Cardiac muscle cell (in vitro differentiated cells and primary cell): ENCODE measurements around the gene SLC22A31. TPM values are rescaled to one million over a fixed set of nuclear protein-coding genes. Genes with fewer than 3 reads are reported as not detected.
A peak's percentile ranks its signal among the peaks of the same experiment; 100 is the strongest.
"Not testable (repeated sequence)": the region's sequence is repeated elsewhere in the genome, so short reads cannot be mapped to it uniquely, and the experiment has no call there.

Experiments used
- DNase-seq, 2 donors: peaks; one replicate each; pipeline versions ENCODE4 v3.0.0 to v3.0.0-alpha.2; 2010 to 2017; ENCODE audit warnings: low read depth in 1 of 2, low spot score in 1 of 2
- H3K27ac ChIP-seq: fragments of 200-600 bp; sonication (generic); 2 replicates; pipeline ENCODE4 v1.5.1; 2016
- H3K27me3 ChIP-seq: fragments of 200-600 bp; sonication (generic); 2 replicates; pipeline ENCODE4 v1.6.0; 2016; ENCODE audit warnings: control low read depth
- H3K36me3 ChIP-seq: fragments of 200-600 bp; sonication (generic); 2 replicates; pipeline ENCODE4 v1.5.1; 2016; ENCODE audit warnings: control low read depth
- H3K4me1 ChIP-seq: fragments of 200-600 bp; sonication (generic); 2 replicates; pipeline ENCODE4 v1.8.1; 2017; ENCODE audit warnings: low read depth, mild to moderate bottlenecking, mixed run types
- H3K4me3 ChIP-seq: fragments of 200-600 bp; sonication (generic); 2 replicates; pipeline ENCODE4 v1.5.1; 2016; ENCODE audit warnings: mild to moderate bottlenecking
- H3K9me3 ChIP-seq: fragments of 200-600 bp; sonication (generic); 2 replicates; pipeline ENCODE4 v1.5.1; 2017; ENCODE audit warnings: low read depth, mild to moderate bottlenecking, control low read depth
- polyA plus RNA-seq: library from polyadenylated mRNA; unstranded; fragments of >200 nt; fragmentation: Nextera tagmentation; extraction: Ambion mirVana; gene quantifications from 2 replicates; pipeline ENCODE4 v1.2.1, GENCODE V29; 2016
- total RNA-seq: library from RNA; depleted of rRNA; stranded (reverse); fragments of >200 nt; gene quantifications from 2 replicates; pipeline ENCODE4 v1.2.3, GENCODE V29; 2016
- TF ChIP-seq, protein P1 (sequence below): IDR thresholded peaks from 2 replicates; pipeline ENCODE4 v1.5.1; 2012; ENCODE audit warnings: low read depth, mild to moderate bottlenecking, low read length

Gene SLC22A31
- total RNA-seq = 3.1 and 39.4 TPM in 2 replicates
- polyA plus RNA-seq = 10.9 and 36.3 TPM in 2 replicates

DNA sequence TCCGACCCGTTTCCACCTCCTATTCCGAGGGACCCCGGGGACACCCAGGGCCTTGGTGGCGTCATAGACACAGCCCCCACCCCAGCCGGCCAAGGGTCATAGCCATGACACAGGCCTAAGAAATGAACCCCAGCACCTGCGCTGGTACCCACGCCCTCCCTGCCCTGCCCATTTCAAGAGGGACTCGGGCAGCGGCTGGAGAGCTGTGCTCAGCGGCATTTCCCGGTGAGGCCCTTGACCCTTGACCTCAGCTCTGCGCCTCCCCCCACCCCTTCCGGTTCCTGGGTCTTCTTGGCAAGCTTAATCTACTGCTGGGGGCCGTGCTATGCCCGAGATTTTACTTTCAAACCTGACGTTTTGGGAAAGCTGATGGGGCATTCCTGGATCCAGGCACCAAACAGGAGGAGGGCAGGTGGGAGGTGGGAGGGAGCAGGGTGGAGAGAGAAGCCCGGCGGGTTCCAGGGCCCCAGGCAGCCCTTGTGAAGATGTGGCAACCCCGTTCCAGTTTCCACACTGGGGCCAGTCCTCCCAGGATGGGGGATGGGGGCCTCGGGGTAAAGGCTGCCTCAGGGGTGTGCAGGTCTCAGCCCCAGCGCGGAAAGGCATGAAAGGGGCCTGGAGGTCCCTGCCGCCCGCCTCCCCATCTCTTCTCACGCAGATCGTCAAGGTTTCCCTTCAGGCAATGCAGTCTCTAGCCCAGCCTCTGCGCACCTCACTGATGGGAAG, at the start of gene SLC22A31:
TSS of gene SLC22A31 (minus strand) at position 414 of the 726 bp plus-strand sequence. CDS start at position 378, 36 bp downstream.
- TF ChIP-seq, protein P1, sequence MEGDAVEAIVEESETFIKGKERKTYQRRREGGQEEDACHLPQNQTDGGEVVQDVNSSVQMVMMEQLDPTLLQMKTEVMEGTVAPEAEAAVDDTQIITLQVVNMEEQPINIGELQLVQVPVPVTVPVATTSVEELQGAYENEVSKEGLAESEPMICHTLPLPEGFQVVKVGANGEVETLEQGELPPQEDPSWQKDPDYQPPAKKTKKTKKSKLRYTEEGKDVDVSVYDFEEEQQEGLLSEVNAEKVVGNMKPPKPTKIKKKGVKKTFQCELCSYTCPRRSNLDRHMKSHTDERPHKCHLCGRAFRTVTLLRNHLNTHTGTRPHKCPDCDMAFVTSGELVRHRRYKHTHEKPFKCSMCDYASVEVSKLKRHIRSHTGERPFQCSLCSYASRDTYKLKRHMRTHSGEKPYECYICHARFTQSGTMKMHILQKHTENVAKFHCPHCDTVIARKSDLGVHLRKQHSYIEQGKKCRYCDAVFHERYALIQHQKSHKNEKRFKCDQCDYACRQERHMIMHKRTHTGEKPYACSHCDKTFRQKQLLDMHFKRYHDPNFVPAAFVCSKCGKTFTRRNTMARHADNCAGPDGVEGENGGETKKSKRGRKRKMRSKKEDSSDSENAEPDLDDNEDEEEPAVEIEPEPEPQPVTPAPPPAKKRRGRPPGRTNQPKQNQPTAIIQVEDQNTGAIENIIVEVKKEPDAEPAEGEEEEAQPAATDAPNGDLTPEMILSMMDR = no peak
- H3K4me1 ChIP-seq = peaks cover 8% of the 10 kb centered on the region
- peaks cover 61% of the 10 kb centered on the region for H3K27me3 ChIP-seq
- no peak within 1 kb of the TSS for H3K27ac ChIP-seq
- no peaks in the 10 kb centered on the region for H3K36me3 ChIP-seq
- no peak for DNase-seq
- peak within 1 kb of the TSS; percentile 38 for H3K4me3 ChIP-seq
- no peaks in the 10 kb centered on the region for H3K9me3 ChIP-seq

DNA sequence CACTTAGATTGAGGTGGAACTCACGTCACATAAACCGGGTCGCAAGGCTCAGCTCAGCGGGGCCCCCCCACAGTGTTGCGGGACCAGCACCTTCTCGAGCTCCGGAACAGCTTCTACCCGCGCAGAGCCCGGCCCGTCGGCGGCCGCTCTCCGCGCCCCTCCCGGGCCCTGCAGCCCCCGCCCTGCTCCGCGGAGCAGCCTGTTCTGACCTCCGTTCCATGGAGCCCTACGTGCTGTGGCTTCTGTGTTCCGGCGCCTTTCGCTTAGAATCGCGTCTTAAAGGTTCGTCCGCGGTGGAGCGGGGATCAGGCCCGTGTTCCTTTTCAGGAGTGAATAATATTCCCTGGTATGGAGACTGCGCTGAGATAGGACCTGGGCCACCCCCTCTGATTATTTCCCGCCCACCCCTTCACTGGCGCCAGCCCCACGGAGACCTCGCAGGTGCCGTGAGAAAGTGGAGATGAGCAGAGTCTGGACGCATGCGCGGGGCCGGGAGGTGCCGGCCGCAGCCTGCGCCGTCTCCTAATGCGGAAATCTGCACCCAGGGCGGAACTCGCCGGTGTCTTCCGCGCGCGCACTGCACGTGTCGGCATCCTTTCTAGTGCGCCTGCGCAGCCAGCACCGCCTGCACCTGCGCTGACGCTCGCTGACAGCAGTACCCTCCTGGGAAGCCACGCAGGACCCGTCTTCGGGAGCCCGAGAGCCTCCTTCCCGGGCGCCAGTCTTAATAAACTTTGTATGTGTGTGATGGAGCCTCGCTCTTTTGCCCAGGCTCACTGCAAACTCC, 48.1 kb upstream of the SLC22A31 start:
- Histone ChIP-seq H3K36me3 (no peaks in the 10 kb centered on the region), H3K27ac (no peak overlapping the region), H3K9me3 (no peaks in the 10 kb centered on the region), H3K4me3 (peak overlapping the region; percentile 58), H3K4me1 (no peaks in the 10 kb centered on the region), H3K27me3 (no peaks in the 10 kb centered on the region)
- no peak for DNase-seq
- TF ChIP-seq, protein P1 = no peak

DNA sequence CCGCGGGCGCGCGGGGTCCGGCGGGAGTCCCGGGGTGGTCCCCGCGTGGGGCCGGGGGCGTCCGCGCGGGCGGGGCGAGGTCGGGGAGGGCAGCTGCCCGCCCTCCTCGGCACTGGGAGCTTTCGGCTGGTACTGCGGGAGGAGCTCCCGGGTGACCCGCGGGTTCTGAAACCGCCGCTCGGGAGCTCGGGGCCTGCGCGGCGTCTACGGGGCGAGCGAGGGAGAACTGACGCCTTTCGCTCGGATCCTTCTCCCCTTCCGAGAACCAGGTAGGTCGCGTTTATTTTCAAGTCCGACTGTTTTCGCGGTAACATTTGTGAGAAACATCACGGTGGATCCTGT, 47.4 kb upstream of the SLC22A31 start:
- H3K9me3 ChIP-seq, H3K27me3 ChIP-seq, H3K36me3 ChIP-seq, DNase-seq, H3K27ac ChIP-seq, H3K4me1 ChIP-seq: not testable (repeated sequence)
- peak overlapping the region; percentile 58 for H3K4me3 ChIP-seq

DNA sequence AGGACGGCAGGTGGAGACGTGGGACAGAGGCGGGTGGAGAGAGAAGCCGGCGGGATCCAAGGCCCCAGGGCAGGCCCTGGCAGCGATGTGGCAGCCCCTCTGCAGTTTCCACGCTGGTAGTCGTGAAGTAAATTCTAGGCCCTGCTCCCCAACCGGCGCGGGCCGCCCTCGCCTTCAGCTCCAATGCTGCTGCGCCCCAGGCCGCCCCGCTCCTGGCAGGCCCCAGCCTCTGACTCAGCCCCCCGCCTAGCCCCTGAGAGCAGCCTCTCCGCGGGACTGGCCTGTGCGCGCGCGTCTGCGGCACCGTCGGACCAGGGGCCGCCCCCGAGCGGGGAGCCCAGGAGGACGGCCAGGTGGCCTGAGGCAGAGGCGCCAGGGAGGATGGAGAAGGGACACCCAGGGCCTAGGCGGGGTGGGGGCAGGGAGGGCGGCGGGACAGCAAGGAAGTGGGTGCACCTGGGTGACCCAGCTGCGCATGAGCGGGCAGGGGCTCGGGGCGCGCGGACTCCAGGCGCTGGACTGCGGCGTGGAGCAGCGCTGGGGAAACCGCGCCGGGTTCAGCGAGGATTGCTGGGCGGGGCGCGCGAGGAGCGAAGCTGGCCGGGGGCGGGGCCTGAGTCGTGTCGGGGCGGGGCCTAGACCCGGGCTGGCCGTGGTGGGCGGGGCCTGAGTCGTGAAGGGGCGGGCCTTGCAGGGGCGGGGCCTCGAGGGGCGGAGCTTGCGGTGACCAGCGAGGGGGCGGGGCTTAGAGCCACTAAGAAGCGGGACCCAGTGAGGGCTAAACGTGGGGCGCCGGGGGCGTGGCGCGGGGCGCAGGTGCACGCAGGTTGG, 46.8 kb upstream of the SLC22A31 start:
- H3K27me3 ChIP-seq = no peaks in the 10 kb centered on the region
- TF ChIP-seq, protein P1 = no peak
- DNase-seq = peak; percentile 84 to 95
- no peak overlapping the region for H3K27ac ChIP-seq
- peak overlapping the region; percentile 58 for H3K4me3 ChIP-seq
- H3K9me3 ChIP-seq = no peaks in the 10 kb centered on the region
- H3K36me3 ChIP-seq = no peaks in the 10 kb centered on the region
- no peaks in the 10 kb centered on the region for H3K4me1 ChIP-seq

DNA sequence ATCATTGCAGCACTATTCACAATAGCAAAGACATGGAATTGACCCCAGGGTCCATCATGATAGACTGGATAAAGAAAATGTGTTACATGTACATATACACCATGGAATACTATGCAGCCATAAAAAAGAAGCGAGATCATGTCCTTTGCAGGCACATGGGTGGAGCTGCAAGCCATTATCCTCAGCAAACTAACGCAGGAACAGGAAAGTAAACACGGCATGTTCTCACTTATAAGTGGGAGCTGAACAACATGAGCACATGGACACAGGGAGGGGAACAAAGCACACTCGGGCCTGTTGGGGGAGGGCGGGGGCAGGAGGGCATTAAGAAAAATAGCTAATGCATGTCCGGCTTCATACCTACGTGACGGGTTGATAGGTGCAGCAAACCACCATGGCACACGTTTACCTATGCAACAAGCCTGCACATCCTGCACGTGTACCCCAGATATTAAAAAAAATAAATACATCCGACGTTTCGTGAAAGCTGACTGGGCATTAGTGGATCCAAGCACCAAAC, 46.1 kb upstream of the SLC22A31 start:
- H3K36me3 ChIP-seq = no peaks in the 10 kb centered on the region
- TF ChIP-seq, protein P1 = no peak
- peak overlapping the region; percentile 58 for H3K4me3 ChIP-seq
- H3K4me1 ChIP-seq = no peaks in the 10 kb centered on the region
- H3K9me3 ChIP-seq = no peaks in the 10 kb centered on the region
- H3K27me3 ChIP-seq = no peaks in the 10 kb centered on the region
- DNase-seq = no peak
- H3K27ac ChIP-seq = no peak overlapping the region
